IMR-90 (cell line): Measurements from ENCODE around the gene MYO7B. TPM values are rescaled to one million over a fixed set of nuclear protein-coding genes. Genes with fewer than 3 reads are reported as not detected.

Experiments used
- ATAC-seq: fragments of 200-7000 bp; cut with Tn5 transposase; 2 replicates; pipeline ENCODE4 v1.9.1; 2020; ENCODE audit warnings: low read depth, mild to moderate bottlenecking, moderate library complexity
- BruUV-seq: library from RNA; stranded (reverse); fragments of 400-500 nt; replicated peaks from 2 replicates; lab custom pipeline; 2021; lab: Mats Ljungman, UMichigan
- CTCF ChIA-PET: fragments of 300-600 bp; formaldehyde crosslinking; extraction: SDS; loops from one replicate; lab custom pipeline; 2021; ENCODE audit warnings: antibody characterized with exemption; lab: Yijun Ruan, JAX
- POLR2A ChIA-PET: fragments of 300-600 bp; sonication (Branson Sonifier 250); formaldehyde crosslinking; loops from one replicate; lab custom pipeline; 2022; ENCODE audit warnings: antibody characterized with exemption; ENCODE audit not compliant: unreplicated experiment; lab: Charles Lee
- DNase-seq: peaks from one replicate; pipeline ENCODE4 v3.0.0; 2013
- H2AFZ ChIP-seq: replicated peaks from 2 replicates; pipeline ENCODE3; 2013; ENCODE audit warnings: low read length, mild to moderate bottlenecking; ENCODE audit not compliant: poor library complexity
- H2AK5ac ChIP-seq: 2 replicates; pipeline ENCODE4 v1.6.1; 2013; ENCODE audit warnings: low read depth, low read length, inconsistent platforms
- H2AK9ac ChIP-seq: replicated peaks from 2 replicates; pipeline ENCODE3; 2013; ENCODE audit warnings: mild to moderate bottlenecking, low read depth, low read length, moderate library complexity; ENCODE audit not compliant: poor library complexity
- H2BK120ac ChIP-seq: 2 replicates; pipeline ENCODE4 v1.6.1; 2013; ENCODE audit warnings: low read depth, low read length, inconsistent platforms
- H2BK15ac ChIP-seq: 3 replicates; pipeline ENCODE4 v1.6.1; 2013; ENCODE audit warnings: low read depth, low read length, inconsistent platforms
- H2BK20ac ChIP-seq: 2 replicates; pipeline ENCODE4 v1.6.1; 2013; ENCODE audit warnings: low read depth, mild to moderate bottlenecking, inconsistent platforms, low read length, moderate library complexity
- H2BK5ac ChIP-seq: 2 replicates; pipeline ENCODE4 v1.6.1; 2013; ENCODE audit warnings: mild to moderate bottlenecking, low read depth, low read length, inconsistent platforms; ENCODE audit not compliant: poor library complexity, severe bottlenecking
- H3K14ac ChIP-seq: replicated peaks from 2 replicates; pipeline ENCODE4 v1.6.1; 2013; ENCODE audit warnings: low read depth, low read length, inconsistent platforms
- H3K18ac ChIP-seq: 2 replicates; pipeline ENCODE4 v1.6.1; 2013; ENCODE audit warnings: low read depth, low read length, control low read depth
- H3K23ac ChIP-seq: 2 replicates; pipeline ENCODE4 v1.6.1; 2013; ENCODE audit warnings: low read depth, low read length, inconsistent platforms
- H3K27ac ChIP-seq: 2 replicates; pipeline ENCODE4 v1.5.1; 2013; ENCODE audit warnings: mild to moderate bottlenecking, control low read depth, low read length; ENCODE audit not compliant: insufficient read depth
- H3K27me3 ChIP-seq: 2 replicates; pipeline ENCODE4 v1.6.1; 2013; ENCODE audit warnings: low read length; ENCODE audit not compliant: control insufficient read depth, insufficient read depth
- H3K36me3 ChIP-seq: 2 replicates; pipeline ENCODE4 v1.6.1; 2013; ENCODE audit warnings: low read length, mixed read lengths; ENCODE audit not compliant: control insufficient read depth, insufficient read depth
- H3K4ac ChIP-seq: 2 replicates; pipeline ENCODE4 v1.6.1; 2013; ENCODE audit warnings: low read depth, low read length, inconsistent platforms
- H3K4me1 ChIP-seq: 2 replicates; pipeline ENCODE4 v1.6.1; 2013; ENCODE audit warnings: low read length, mixed read lengths; ENCODE audit not compliant: control insufficient read depth, insufficient read depth
- H3K4me2 ChIP-seq: 2 replicates; pipeline ENCODE4 v1.6.1; 2013; ENCODE audit warnings: low read depth, mild to moderate bottlenecking, control low read depth, low read length, moderate library complexity
- H3K4me3 ChIP-seq: 2 replicates; pipeline ENCODE4 v1.5.1; 2013; ENCODE audit warnings: low read depth, mild to moderate bottlenecking, control low read depth, low read length, moderate library complexity; ENCODE audit not compliant: insufficient read depth
- H3K56ac ChIP-seq: 2 replicates; pipeline ENCODE4 v1.6.1; 2013; ENCODE audit warnings: low read length, inconsistent platforms; ENCODE audit not compliant: insufficient read depth; ENCODE audit errors: extremely low read depth
- H3K79me1 ChIP-seq, 2 experiments: 2 replicates each; pipeline ENCODE4 v1.6.1; 2013; ENCODE audit warnings: low read length in 2 of 2, inconsistent platforms in 1 of 2, low read depth in 1 of 2
- H3K9ac ChIP-seq: 2 replicates; pipeline ENCODE4 v1.6.1; 2013; ENCODE audit warnings: low read depth, low read length, control low read depth
- H3K9me1 ChIP-seq: 2 replicates; pipeline ENCODE4 v1.6.1; 2013; ENCODE audit warnings: low read length, inconsistent platforms; ENCODE audit not compliant: insufficient read depth
- H3K9me3 ChIP-seq: 2 replicates; pipeline ENCODE4 v1.6.1; 2013; ENCODE audit warnings: low read length; ENCODE audit not compliant: control insufficient read depth, insufficient read depth
- H4K20me1 ChIP-seq: 2 replicates; pipeline ENCODE4 v1.6.1; 2013; ENCODE audit warnings: low read length, inconsistent platforms; ENCODE audit not compliant: insufficient read depth
- H4K5ac ChIP-seq: 2 replicates; pipeline ENCODE4 v1.6.1; 2013; ENCODE audit warnings: mild to moderate bottlenecking, low read depth, low read length, control low read depth
- H4K8ac ChIP-seq, 2 experiments: 2 replicates each; pipeline ENCODE4 v1.6.1; 2013; ENCODE audit warnings: low read depth in 2 of 2, low read length in 2 of 2, control low read depth in 1 of 2, inconsistent platforms in 1 of 2
- H4K91ac ChIP-seq: 2 replicates; pipeline ENCODE4 v1.6.1; 2013; ENCODE audit warnings: low read depth, low read length, inconsistent platforms; ENCODE audit not compliant: insufficient read depth
- BHLHE40 ChIP-seq: fragments of 150-350 bp; IDR thresholded peaks from 2 replicates; pipeline ENCODE4 v1.6.1; 2016; ENCODE audit warnings: mild to moderate bottlenecking, low read depth, low read length
- CEBPB ChIP-seq: IDR thresholded peaks from 2 replicates; pipeline ENCODE4 v1.6.1; 2012; ENCODE audit warnings: low read depth, low read length, improper control_type of control experiment
- CHD1 ChIP-seq: IDR thresholded peaks from 2 replicates; pipeline ENCODE4 v1.6.1; 2012; ENCODE audit warnings: low read depth, low read length, improper control_type of control experiment
- CTCF ChIP-seq: conservative IDR thresholded peaks from 2 replicates; pipeline ENCODE4 v1.5.1; 2012; ENCODE audit warnings: mild to moderate bottlenecking, low read depth, low read length, improper control_type of control experiment
- ELK1 ChIP-seq: fragments of 150-350 bp; IDR thresholded peaks from 2 replicates; pipeline ENCODE4 v1.6.1; 2016; ENCODE audit warnings: low read depth, mild to moderate bottlenecking, low read length, moderate library complexity, borderline replicate concordance
- FOS ChIP-seq: fragments of 150-350 bp; IDR thresholded peaks from 2 replicates; pipeline ENCODE4 v1.6.1; 2016; ENCODE audit warnings: low read depth, low read length
- MAFK ChIP-seq: IDR thresholded peaks from 2 replicates; pipeline ENCODE4 v1.6.1; 2012; ENCODE audit warnings: low read depth, low read length, improper control_type of control experiment
- MAZ ChIP-seq: IDR thresholded peaks from 2 replicates; pipeline ENCODE4 v1.6.1; 2012; ENCODE audit warnings: low read depth, mild to moderate bottlenecking, low read length, improper control_type of control experiment, moderate library complexity, borderline replicate concordance
- MXI1 ChIP-seq: IDR thresholded peaks from 2 replicates; pipeline ENCODE4 v1.6.1; 2012; ENCODE audit warnings: low read depth, mild to moderate bottlenecking, low read length, moderate library complexity, borderline replicate concordance
- NFE2L2 ChIP-seq: fragments of 150-350 bp; IDR thresholded peaks from 2 replicates; pipeline ENCODE4 v1.6.1; 2016; ENCODE audit warnings: low read depth, mild to moderate bottlenecking, low read length
- POLR2A ChIP-seq: IDR thresholded peaks from 2 replicates; pipeline ENCODE4 v1.6.1; 2012; ENCODE audit warnings: mild to moderate bottlenecking, low read depth, low read length
- RAD21 ChIP-seq: IDR thresholded peaks from 2 replicates; pipeline ENCODE4 v1.6.1; 2012; ENCODE audit warnings: low read length, improper control_type of control experiment
- RCOR1 ChIP-seq: IDR thresholded peaks from 2 replicates; pipeline ENCODE4 v1.6.1; 2012; ENCODE audit warnings: mild to moderate bottlenecking, low read length, improper control_type of control experiment; ENCODE audit not compliant: insufficient replicate concordance
- RFX5 ChIP-seq: IDR thresholded peaks from 2 replicates; pipeline ENCODE4 v1.8.0; 2012; ENCODE audit warnings: low read depth, mild to moderate bottlenecking, low read length, moderate library complexity
- SMC3 ChIP-seq: fragments of 150-350 bp; IDR thresholded peaks from 2 replicates; pipeline ENCODE4 v1.6.1; 2016; ENCODE audit warnings: low read depth, mild to moderate bottlenecking, antibody characterized with exemption, low read length, moderate library complexity
- WGBS, 2 experiments: methylation state at CpG; one replicate each; pipeline versions ENCODE4 v1.1.5 to v1.1.7; 2013; ENCODE audit warnings: missing lambda C conversion rate in 2 of 2; ENCODE audit not compliant: insufficient read length in 1 of 2; ENCODE audit errors: extremely low coverage in 2 of 2; 5-methylcytosine and 5-hydroxymethylcytosine counted together
- dilution Hi-C: fragments of 300-500 bp; cut with HindIII; formaldehyde crosslinking; loops from one replicate; pipeline ENCODE4 v1.14.3; 2018; ENCODE audit warnings: low sequenced_read_pairs; ENCODE audit not compliant: unreplicated experiment
- in situ Hi-C: fragments of 300-500 bp; cut with MboI; formaldehyde crosslinking; loops from 3 replicates; pipeline ENCODE4 v1.14.3; 2019; ENCODE audit warnings: low sequenced_read_pairs, inconsistent platforms, mixed read lengths
- intact Hi-C: fragments of 100-400 bp; cut with micrococcal nuclease; formaldehyde crosslinking; loops from 2 replicates; pipeline ENCODE4 v1.10.0; 2022
- polyA plus RNA-seq, 3 experiments: library from polyadenylated mRNA; depleted of rRNA; stranded (reverse); fragments of >200 nt; gene quantifications; 2 replicates each; pipeline ENCODE4 v1.2.3, GENCODE V29; 2012; ENCODE audit warnings: low replicate concordance in 1 of 3
- total RNA-seq: library from RNA; depleted of rRNA; stranded (reverse); fragments of >200 nt; gene quantifications from 2 replicates; pipeline ENCODE4 v1.2.3, GENCODE V29; 2012
- TF ChIP-seq, protein P1 (sequence below): fragments of 150-350 bp; IDR thresholded peaks from 2 replicates; pipeline ENCODE4 v1.6.1; 2017; ENCODE audit warnings: mild to moderate bottlenecking, antibody characterized with exemption, low read length, low read depth

The MYO7B gene
- total and polyA plus RNA-seq, 2 of the 4 experiments (the other 2 are of a cell fraction) = 0.18 to 0.46 TPM

DNA sequence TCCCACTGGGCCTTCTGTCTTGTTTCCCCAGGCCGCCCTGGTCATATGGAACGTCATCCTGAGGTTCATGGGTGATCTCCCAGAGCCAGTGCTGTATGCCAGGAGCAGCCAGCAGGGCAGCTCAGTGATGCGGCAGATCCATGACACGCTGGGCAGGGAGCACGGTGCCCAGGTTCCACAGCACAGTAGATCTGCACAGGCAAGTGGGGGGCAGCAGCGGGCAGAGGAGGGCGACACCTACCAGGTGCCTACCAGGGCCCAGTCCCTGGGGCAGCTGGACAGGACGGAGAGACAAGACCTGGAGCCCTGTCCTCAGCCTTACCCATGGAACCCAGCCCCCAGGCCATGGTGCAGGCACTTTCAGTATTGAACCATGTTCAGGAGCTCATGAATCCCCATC, 74.3 kb downstream of the MYO7B start:
- no peaks in the 10 kb centered on the region for H3K36me3 ChIP-seq
- no peak overlapping the region for H3K14ac ChIP-seq
- no peak overlapping the region for H4K5ac ChIP-seq
- DNase-seq (no peak), ATAC-seq (no peak)
- no peak overlapping the region for H2AFZ ChIP-seq
- no peak overlapping the region for H3K4ac ChIP-seq
- in situ Hi-C loops = no loop called here
- no peak overlapping the region for H2AK5ac ChIP-seq
- no peak overlapping the region for H2BK20ac ChIP-seq
- H3K27me3 ChIP-seq = peaks cover 20% of the 10 kb centered on the region
- H3K79me1 ChIP-seq = no peaks in the 10 kb centered on the region
- H3K23ac ChIP-seq = no peak overlapping the region
- 93% methylated on average over 3 of the region's 8 CpGs; no CpG with 5 or more reads in 1 of the 2 experiments for WGBS, 2 experiments
- H3K9me3 ChIP-seq = peaks cover 21% of the 10 kb centered on the region
- no peak for TF ChIP-seq NFE2L2
- TF ChIP-seq RCOR1 = no peak
- no peak for TF ChIP-seq FOS
- no peak for TF ChIP-seq CEBPB
- no peak for TF ChIP-seq MAZ
- no peak for TF ChIP-seq CTCF
- no peak for TF ChIP-seq MXI1
- TF ChIP-seq ELK1 = no peak
- no peak for TF ChIP-seq RFX5
- no peak for TF ChIP-seq POLR2A
- TF ChIP-seq, protein P1, sequence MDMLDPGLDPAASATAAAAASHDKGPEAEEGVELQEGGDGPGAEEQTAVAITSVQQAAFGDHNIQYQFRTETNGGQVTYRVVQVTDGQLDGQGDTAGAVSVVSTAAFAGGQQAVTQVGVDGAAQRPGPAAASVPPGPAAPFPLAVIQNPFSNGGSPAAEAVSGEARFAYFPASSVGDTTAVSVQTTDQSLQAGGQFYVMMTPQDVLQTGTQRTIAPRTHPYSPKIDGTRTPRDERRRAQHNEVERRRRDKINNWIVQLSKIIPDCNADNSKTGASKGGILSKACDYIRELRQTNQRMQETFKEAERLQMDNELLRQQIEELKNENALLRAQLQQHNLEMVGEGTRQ = no peak
- no peak for TF ChIP-seq RAD21
- TF ChIP-seq MAFK = no peak
- TF ChIP-seq BHLHE40 = no peak
- TF ChIP-seq SMC3 = no peak
- no peak for TF ChIP-seq CHD1
- no peak overlapping the region for H2BK5ac ChIP-seq
- H3K4me3 ChIP-seq = no peak overlapping the region
- CTCF ChIA-PET = no interaction called here
- no peak overlapping the region for H3K9ac ChIP-seq
- H2BK15ac ChIP-seq = no peak overlapping the region
- H3K27ac ChIP-seq = no peak overlapping the region
- H2AK9ac ChIP-seq = no peak overlapping the region
- H3K4me2 ChIP-seq = no peak overlapping the region
- no TSS peak for BruUV-seq
- H4K20me1 ChIP-seq = no peaks in the 10 kb centered on the region
- no peak overlapping the region for H4K8ac ChIP-seq
- H3K56ac ChIP-seq = no peak overlapping the region
- no peak overlapping the region for H3K18ac ChIP-seq
- no peak overlapping the region for H4K91ac ChIP-seq
- dilution Hi-C loops = no loop called here
- H3K4me1 ChIP-seq = no peaks in the 10 kb centered on the region
- no peak overlapping the region for H2BK120ac ChIP-seq
- POLR2A ChIA-PET = no interaction called here
- intact Hi-C loops = loop anchor here (2.0 kb wide), 1 partner anchor 13 kb away; no protein-coding TSS in a partner anchor
- no peaks in the 10 kb centered on the region for H3K9me1 ChIP-seq
